Fibroblast of upper back skin (primary cell): ENCODE data around the gene FMNL3.

Experiments
- DNase-seq: peaks from one replicate; pipeline ENCODE4 v3.0.0-alpha.2; 2013

The FMNL3 gene

GRCh38 chr12:49708851-49709250 is 1.6 kb upstream of the FMNL3 start:
- DNase-seq: no peak

GRCh38 chr12:49707812-49708147 is 575 bp upstream of the FMNL3 start:
- DNase-seq: no peak

- peak; percentile 26 for DNase-seq
These were observed 666 bp downstream of the FMNL3 start for GRCh38 chr12:49706351-49707127.

GRCh38 chr12:49705479-49706134 is 1.6 kb downstream of the FMNL3 start:
- peak; percentile 75 for DNase-seq

GRCh38 chr12:49703647-49704137 is 3.5 kb downstream of the FMNL3 start:
- DNase-seq: peak; percentile 88

GRCh38 chr12:49702676-49703215 is 4.5 kb downstream of the FMNL3 start:
- DNase-seq: peak; percentile 21

- DNase-seq: no peak
These were observed 5.2 kb downstream of the FMNL3 start for GRCh38 chr12:49702009-49702408.

GRCh38 chr12:49698619-49699545 is 8.3 kb downstream of the FMNL3 start:
- peak; percentile 62 for DNase-seq

GRCh38 chr12:49697808-49698207 is 9.4 kb downstream of the FMNL3 start:
- no peak for DNase-seq

- DNase-seq: no peak
These were observed 10.5 kb downstream of the FMNL3 start for GRCh38 chr12:49696723-49697122.

GRCh38 chr12:49693931-49694444 is 13.2 kb downstream of the FMNL3 start:
- peak; percentile 28 for DNase-seq

- no peak for DNase-seq
These were observed 14.4 kb downstream of the FMNL3 start for GRCh38 chr12:49692851-49693250.

- DNase-seq: no peak
These were observed 17.4 kb downstream of the FMNL3 start for GRCh38 chr12:49689785-49690184.

- no peak for DNase-seq
These were observed 18.0 kb downstream of the FMNL3 start for GRCh38 chr12:49689237-49689636.

- no peak for DNase-seq
These were observed 19.3 kb downstream of the FMNL3 start for GRCh38 chr12:49687941-49688340.

GRCh38 chr12:49684310-49684854 is 22.8 kb downstream of the FMNL3 start:
- no peak for DNase-seq

- DNase-seq: no peak
These were observed 23.5 kb downstream of the FMNL3 start for GRCh38 chr12:49683599-49684309.

GRCh38 chr12:49680075-49680474 is 27.1 kb downstream of the FMNL3 start:
- DNase-seq: no peak

GRCh38 chr12:49678711-49679110 is 28.5 kb downstream of the FMNL3 start:
- DNase-seq: no peak

GRCh38 chr12:49675137-49675536 is 32.1 kb downstream of the FMNL3 start:
- no peak for DNase-seq

GRCh38 chr12:49674318-49674981 is 32.8 kb downstream of the FMNL3 start:
- DNase-seq: peak; percentile 57
